Measurements from ENCODE around the gene SLC16A7. TPM values are rescaled to one million over a fixed set of nuclear protein-coding genes. Genes with fewer than 3 reads are reported as not detected.

The SLC16A7 gene
- total RNA-seq, 1 donor from 2014 or later: 38.8 TPM

DNA sequence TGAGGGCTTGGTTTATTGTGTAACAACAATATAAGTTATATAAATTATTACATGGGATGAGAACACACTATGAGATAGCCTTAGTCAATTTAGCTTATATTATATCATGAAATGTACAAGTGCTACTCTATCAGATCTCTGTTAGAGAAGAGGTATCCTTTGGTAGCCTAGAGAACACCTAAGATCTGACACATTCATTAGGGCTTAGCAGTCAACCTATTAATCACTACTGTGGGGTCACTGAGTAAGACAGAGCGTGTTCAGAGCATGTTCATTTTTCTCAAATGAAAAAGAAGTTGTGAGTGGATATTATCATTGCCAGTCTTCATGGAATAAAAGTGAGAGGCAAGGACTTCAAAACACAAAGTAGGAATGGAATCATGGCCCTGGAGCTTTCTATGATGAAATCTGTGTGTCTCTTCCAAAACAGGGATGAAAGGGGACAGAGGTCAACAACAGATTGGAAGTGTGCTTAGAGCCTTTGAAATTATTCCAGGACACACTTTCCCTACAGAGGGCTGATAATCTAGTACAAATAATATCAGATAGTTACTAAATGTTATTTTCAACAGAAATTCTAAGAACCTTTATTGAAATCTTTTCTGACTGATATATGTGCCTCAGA, 114.3 kb downstream of the SLC16A7 start:
- no peaks in the 10 kb centered on the region for H3K27me3 ChIP-seq
- H3K9me3 ChIP-seq: no peaks in the 10 kb centered on the region
- intact Hi-C loops (cut with DNase I): no loop called here
- no peaks in the 10 kb centered on the region for H3K36me3 ChIP-seq
- no peak overlapping the region for H3K4me3 ChIP-seq
- TF ChIP-seq CTCF (IDR thresholded peaks at IDR 0.05): no peak
- no peak for TF ChIP-seq POLR2A (IDR thresholded peaks at IDR 0.05)
- TF ChIP-seq POLR2AphosphoS5 (IDR thresholded peaks at IDR 0.05; ENCODE audit: insufficient read depth in 1 of 2, low read depth in 1 of 2): no peak
- DNase-seq (ENCODE audit: extremely low spot score in 2 of 2): no peak
- no peak overlapping the region for H3K27ac ChIP-seq
- no peaks in the 10 kb centered on the region for H3K4me1 ChIP-seq

GRCh38 chr12:59710964-59711363, 115.1 kb downstream of the SLC16A7 start:
- Histone ChIP-seq H3K27ac (no peak overlapping the region), H3K27me3 (no peaks in the 10 kb centered on the region), H3K4me1 (no peaks in the 10 kb centered on the region), H3K36me3 (no peaks in the 10 kb centered on the region), H3K9me3 (no peaks in the 10 kb centered on the region), H3K4me3 (no peak overlapping the region)
- intact Hi-C loops (cut with DNase I): no loop called here
- no peak for TF ChIP-seq CTCF (IDR thresholded peaks at IDR 0.05)
- TF ChIP-seq POLR2AphosphoS5 (IDR thresholded peaks at IDR 0.05; ENCODE audit: insufficient read depth in 1 of 2, low read depth in 1 of 2): no peak
- TF ChIP-seq POLR2A (IDR thresholded peaks at IDR 0.05): no peak
- no peak for DNase-seq (ENCODE audit: extremely low spot score in 2 of 2)

- Histone ChIP-seq H3K9me3 (no peaks in the 10 kb centered on the region), H3K4me1 (no peaks in the 10 kb centered on the region), H3K27me3 (no peaks in the 10 kb centered on the region), H3K4me3 (no peak overlapping the region), H3K36me3 (no peaks in the 10 kb centered on the region), H3K27ac (no peak overlapping the region)
- TF ChIP-seq POLR2A (IDR thresholded peaks at IDR 0.05): no peak
- no peak for DNase-seq (ENCODE audit: extremely low spot score in 2 of 2)
- intact Hi-C loops (cut with DNase I): no loop called here
Measured at GRCh38 chr12:59715434-59715833, 119.6 kb downstream of the SLC16A7 start.

DNA sequence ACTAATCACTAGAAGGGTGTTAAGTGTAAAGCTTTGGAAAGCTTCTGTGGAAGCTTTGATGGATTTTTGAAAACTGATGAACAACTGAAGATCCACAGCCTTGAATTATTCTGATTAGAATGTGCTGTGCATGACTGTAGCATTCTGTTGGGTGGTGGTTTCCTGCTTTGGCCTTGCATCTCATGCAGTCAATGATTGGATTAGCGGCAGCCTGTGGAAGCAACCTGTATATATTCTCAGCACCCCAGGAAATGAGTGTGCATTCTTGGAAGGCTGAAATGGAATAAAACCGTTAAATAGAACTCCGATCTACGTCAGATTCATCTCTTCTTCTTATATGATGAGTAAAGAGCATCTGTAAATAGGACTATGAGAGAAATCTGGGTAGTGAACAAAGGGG, 120.2 kb downstream of the SLC16A7 start:
- H3K9me3 ChIP-seq: no peaks in the 10 kb centered on the region
- intact Hi-C loops (cut with DNase I): no loop called here
- no peaks in the 10 kb centered on the region for H3K36me3 ChIP-seq
- H3K4me3 ChIP-seq: no peak overlapping the region
- TF ChIP-seq POLR2AphosphoS5 (IDR thresholded peaks at IDR 0.05; ENCODE audit: insufficient read depth in 1 of 2, low read depth in 1 of 2): no peak
- TF ChIP-seq POLR2A (IDR thresholded peaks at IDR 0.05): no peak
- TF ChIP-seq CTCF (IDR thresholded peaks at IDR 0.05): no peak
- no peak overlapping the region for H3K27ac ChIP-seq
- no peak for DNase-seq (ENCODE audit: extremely low spot score in 2 of 2)
- H3K4me1 ChIP-seq: no peaks in the 10 kb centered on the region
- no peaks in the 10 kb centered on the region for H3K27me3 ChIP-seq

DNA sequence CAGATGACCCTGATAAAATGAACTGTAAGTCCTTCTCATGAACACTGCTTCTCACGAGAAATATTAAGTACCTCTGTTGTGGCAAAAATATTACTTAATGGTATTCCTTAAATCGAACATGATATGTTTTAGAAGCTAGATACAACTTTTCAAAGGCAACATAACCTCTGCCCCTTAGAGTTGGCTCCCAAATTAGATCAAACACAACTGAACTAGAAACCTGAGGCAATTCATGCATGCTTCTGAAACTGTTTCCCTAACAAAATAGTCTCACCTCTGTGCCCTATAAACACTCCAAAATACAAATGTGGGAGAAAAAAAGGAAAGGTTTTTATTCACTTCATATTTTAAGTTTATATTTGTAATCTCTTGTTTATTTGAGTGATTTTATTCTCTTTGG, 121.6 kb downstream of the SLC16A7 start:
- Histone ChIP-seq H3K36me3 (no peaks in the 10 kb centered on the region), H3K27me3 (no peaks in the 10 kb centered on the region), H3K9me3 (no peaks in the 10 kb centered on the region), H3K27ac (no peak overlapping the region), H3K4me3 (no peak overlapping the region), H3K4me1 (no peaks in the 10 kb centered on the region)
- no peak for DNase-seq (ENCODE audit: extremely low spot score in 2 of 2)
- intact Hi-C loops (cut with DNase I): no loop called here
- TF ChIP-seq POLR2A (IDR thresholded peaks at IDR 0.05) (no peak), CTCF (IDR thresholded peaks at IDR 0.05) (no peak), POLR2AphosphoS5 (IDR thresholded peaks at IDR 0.05; ENCODE audit: insufficient read depth in 1 of 2, low read depth in 1 of 2) (no peak)

Measured in vagina (tissue), 2 donors.